Pulmonary artery endothelial cell (primary cell): Measurements from ENCODE around the gene MZF1. TPM values are rescaled to one million over a fixed set of nuclear protein-coding genes. Genes with fewer than 3 reads are reported as not detected.
A peak's percentile ranks its signal among the peaks of the same experiment; 100 is the strongest.

Source experiments
- DNase-seq: peaks from one replicate; pipeline ENCODE4 v3.0.0-alpha.2; 2011; ENCODE audit warnings: low read depth, low spot score
- total RNA-seq: library from RNA; depleted of rRNA; stranded (reverse); fragments of >200 nt; gene quantifications from 2 replicates; pipeline ENCODE4 v1.2.3, GENCODE V29; 2014

The MZF1 gene
- total RNA-seq, 1 donor from 2014 or later: 9.0 TPM

GRCh38 chr19:58570770-58571574 lies 2.2 kb downstream of the MZF1 start:
- no peak for DNase-seq

DNA sequence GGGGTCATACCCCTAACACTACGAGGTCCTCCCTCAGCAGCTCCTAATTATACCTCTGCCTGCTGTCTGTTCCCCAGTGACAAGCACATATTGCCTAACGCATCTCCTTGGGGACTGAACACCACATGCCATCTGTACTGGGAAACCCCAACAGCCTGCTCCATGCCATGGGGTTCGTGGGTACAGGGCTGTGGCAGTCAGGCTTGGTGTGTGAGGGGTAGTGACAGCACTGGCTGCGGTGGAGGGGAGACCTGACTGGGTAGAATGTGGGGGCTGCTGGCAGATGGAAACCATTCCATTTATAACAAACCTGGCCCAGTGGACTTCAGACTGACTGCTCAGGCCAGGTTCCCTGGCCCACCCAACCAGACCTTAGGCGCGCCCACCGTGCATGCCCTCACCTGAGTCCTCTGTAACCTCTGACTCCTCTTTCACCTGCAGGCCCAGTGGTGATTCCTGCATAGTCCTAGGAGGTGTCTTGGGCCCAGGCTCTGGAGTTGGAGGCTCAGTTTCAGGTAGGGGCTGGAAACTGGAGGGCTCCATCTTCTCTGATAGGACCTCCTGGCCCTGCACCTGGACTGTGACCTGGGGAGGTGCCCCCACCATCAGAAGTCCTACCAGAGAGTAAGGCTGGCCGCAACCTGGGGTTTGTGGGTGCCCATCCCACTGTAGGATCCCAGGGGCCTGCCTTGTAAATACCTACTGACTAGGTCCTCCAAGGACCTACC lies 3.0 kb downstream of the MZF1 start:
- DNase-seq: no peak

DNA sequence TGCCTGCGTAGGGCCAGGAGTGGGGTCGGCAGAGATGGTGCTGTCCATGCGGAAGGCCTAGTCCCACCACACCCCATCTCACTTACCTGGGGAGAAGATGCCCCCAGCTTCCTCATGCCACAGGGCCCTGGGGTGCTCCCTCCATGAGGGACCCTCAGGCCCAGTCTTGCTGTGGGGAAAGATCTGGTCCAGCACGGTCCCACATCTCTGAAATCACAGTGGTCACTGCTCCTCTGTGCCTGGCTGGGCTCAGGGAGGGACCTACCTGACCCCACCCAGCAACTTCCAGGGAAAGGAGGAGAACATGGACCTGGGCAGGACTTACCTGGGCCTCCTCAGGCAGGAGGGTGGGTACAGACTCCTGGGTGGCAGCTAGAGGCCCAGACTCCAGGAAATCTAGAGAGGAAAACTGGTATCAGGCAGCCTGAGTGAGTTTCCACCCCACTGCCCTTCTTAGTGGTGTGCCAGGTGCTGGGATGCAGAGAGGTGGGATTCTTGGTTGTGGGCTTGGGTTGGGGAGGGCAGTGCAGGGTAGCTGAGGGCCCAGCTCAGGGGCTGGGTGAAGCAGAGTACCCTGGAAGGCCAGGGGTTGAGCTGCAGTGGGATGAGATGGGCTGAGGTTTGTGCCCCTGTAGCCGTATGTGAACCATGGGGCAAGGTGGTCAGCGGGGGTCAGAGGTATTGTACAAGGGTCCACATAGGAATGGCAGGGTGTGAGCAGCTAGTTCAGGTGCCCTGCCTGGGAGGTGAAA lies 3.8 kb downstream of the MZF1 start:
- DNase-seq: no peak

- no peak for DNase-seq
Observed at GRCh38 chr19:58568453-58569130, 4.5 kb downstream of the MZF1 start.

DNA sequence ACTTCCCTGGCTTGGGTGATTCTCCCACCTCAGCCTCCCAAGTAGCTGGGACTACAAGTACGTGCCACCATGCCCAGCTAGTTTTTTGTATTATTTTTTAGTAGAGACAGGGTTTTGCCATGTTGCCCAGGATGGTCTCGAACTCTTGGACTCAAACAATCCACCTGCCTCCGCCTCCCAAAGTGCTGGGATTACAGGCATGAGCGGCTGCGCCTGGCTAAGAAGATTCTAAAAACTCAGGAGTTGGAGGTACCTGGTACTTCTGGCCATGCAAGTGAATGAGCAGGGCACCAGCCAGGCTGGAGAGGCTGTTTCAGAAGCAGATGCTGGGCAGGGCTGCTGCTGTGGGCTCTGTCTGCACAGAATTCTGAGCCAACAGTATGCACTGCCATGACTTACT lies 6.1 kb downstream of the MZF1 start:
- DNase-seq: no peak

- no peak for DNase-seq
Observed at GRCh38 chr19:58563823-58564222, 9.3 kb downstream of the MZF1 start.

- no peak for DNase-seq
Observed at GRCh38 chr19:58563034-58563573, 10.0 kb downstream of the MZF1 start.

- DNase-seq: no peak
Observed at GRCh38 chr19:58562122-58563033, 10.8 kb downstream of the MZF1 start.

DNA sequence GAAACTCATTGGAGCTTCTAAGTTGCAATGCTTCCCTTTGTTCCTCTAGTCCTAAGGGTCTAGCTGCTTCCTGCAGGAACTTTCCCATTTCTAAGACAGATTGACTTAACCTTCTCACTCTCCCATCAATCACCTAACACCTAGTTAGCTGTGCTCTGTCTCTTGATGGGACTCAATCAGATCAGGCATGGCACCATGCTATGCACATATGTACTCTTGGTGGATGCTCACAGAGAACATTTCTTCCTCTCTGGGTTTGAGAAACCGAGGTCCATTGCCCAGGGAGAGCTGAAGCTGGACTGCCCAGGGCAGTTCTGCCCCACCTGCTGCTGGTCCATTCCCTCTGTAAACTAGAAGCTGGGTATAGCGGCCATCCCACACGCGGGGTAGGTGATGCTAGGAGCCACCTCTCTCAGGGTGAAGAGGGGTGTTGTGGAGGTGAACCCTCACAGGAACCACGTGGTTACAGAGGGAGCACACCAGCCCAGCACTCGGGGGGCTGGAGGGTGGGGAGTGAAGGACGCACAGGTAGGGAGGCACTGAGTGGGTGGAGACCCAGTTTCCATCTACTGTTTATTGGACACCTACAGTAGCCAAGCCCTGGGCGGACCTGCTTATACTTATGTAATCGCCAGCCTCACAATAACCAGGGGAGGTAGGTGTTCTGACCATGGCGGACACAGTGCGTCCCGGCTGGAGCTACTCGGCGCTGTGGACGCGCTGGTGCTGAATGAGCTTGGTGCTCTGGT lies 11.6 kb downstream of the MZF1 start:
- DNase-seq: no peak

DNA sequence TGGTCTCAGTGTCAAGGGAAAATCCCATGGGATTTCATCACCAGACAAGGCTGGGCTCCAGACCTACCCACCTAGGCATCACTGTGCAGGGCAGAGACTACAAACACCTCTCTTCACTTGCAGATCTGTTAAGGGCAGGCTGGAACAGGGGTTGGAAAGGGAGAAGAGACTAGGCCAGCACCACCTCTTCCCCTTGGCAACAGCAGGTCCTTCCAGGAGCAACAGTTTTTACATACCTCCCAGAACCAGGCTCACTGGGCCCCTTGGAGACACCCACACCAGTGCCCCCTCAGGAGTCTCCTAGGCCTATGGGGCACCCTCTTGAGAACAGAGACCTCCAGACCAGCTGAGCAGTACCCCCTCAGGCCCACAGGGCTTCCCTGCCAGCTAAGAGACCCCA lies 12.2 kb downstream of the MZF1 start:
- DNase-seq: no peak

- DNase-seq: no peak
Observed at GRCh38 chr19:58560007-58560887, 12.9 kb downstream of the MZF1 start.

GRCh38 chr19:58559275-58560006 lies 13.7 kb downstream of the MZF1 start:
- peak; percentile 62 for DNase-seq

GRCh38 chr19:58558623-58559274 lies 14.4 kb downstream of the MZF1 start:
- DNase-seq: peak; percentile 89

DNA sequence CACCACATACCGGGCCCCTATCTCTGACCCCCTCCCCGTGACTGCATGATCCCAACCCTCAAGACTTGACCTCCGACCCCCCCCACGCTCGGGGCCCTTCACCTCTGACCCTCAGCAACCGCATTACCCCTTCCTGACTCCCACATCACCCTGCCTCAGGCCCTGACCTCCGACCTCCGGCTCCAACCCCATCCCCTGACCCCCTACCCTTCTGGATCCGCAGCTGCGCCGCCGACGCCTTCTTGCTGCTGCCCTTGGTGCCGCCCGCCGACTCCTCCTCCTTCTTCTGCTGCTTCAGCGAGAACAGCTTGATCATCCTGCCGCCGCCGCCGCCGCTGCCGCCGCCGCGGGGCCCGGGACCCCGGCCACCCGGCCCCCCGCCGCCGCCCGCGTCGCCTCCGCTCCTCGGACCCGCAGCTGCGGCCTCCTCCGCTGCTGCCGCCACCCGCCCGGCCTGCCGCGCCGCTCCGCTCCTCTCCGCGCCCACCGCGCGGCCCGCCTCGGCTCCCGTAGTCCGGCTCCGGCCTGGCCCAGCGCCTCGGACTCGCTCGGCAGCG lies 15.0 kb downstream of the MZF1 start, which contains the start of gene UBE2M:
Gene UBE2M, minus strand, starts transcription at position 546 of the 557 bp plus-strand sequence. Its CDS starts 230 bp downstream, at position 316.
- no peak for DNase-seq

- DNase-seq: no peak
Observed at GRCh38 chr19:58557221-58558065, 15.7 kb downstream of the MZF1 start.
